22Rv1 (cell line): ENCODE data around the gene COL10A1.

Experiments used
- CTCF ChIP-seq: fragments of 450-650 bp; IDR thresholded peaks from 2 replicates; pipeline ENCODE4 v1.5.1; 2017; ENCODE audit warnings: mild to moderate bottlenecking
- ZFX ChIP-seq: fragments of 450-650 bp; IDR thresholded peaks from 2 replicates; pipeline ENCODE4 v1.6.1; 2017; ENCODE audit warnings: antibody characterized with exemption, borderline replicate concordance

DNA sequence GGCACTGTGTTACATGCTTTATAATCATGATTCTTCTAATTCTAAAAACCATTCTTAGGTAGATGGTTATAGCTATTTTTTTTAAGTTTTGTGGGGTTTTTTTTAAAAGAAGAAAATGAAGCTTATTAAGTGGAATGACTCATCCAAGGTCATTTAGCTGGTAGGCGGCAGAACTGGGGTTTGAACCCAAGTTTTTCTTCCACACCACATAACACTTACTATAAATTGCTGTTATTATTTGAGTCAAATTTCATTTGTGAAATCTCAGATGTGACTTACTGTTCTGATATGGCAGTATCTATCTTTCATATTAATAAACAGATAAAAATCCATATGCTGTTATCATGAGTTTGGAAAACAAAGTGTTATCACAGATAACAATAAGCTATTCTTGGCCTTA lies 10.4 kb upstream of the COL10A1 start:
- TF ChIP-seq CTCF (no peak), ZFX (no peak)
